ENCODE results near the gene ABCA4.

ABCA4 gene

GRCh38 chr1:94069919-94070285, 51.0 kb downstream of the ABCA4 start:
- ATAC-seq: no peak
- TF ChIP-seq POU6F1 (CRISPR knock-in tag; IDR thresholded peaks at IDR 0.05; ENCODE audit: borderline replicate concordance, low read depth) (no peak), ZNF565 (CRISPR knock-in tag; conservative IDR thresholded peaks at IDR 0.05; ENCODE audit: low read depth) (no peak), ZNF8 (CRISPR knock-in tag; IDR thresholded peaks at IDR 0.05) (no peak), TCF4 (CRISPR knock-in tag; IDR thresholded peaks at IDR 0.05; ENCODE audit: borderline replicate concordance) (no peak), ISL1 (CRISPR knock-in tag; IDR thresholded peaks at IDR 0.05) (no peak), GLIS3 (CRISPR knock-in tag; IDR thresholded peaks at IDR 0.05) (no peak), SNAI2 (CRISPR knock-in tag; IDR thresholded peaks at IDR 0.05) (no peak), ZC3H10 (CRISPR knock-in tag; IDR thresholded peaks at IDR 0.05) (no peak), RARB (CRISPR knock-in tag; IDR thresholded peaks at IDR 0.05) (no peak), BACH2 (CRISPR knock-in tag; IDR thresholded peaks at IDR 0.05; ENCODE audit: borderline replicate concordance) (no peak), PPARA (CRISPR knock-in tag; IDR thresholded peaks at IDR 0.05; ENCODE audit: borderline replicate concordance) (no peak), PATZ1 (CRISPR knock-in tag; IDR thresholded peaks at IDR 0.05; ENCODE audit: borderline replicate concordance) (no peak), CREB5 (CRISPR knock-in tag; IDR thresholded peaks at IDR 0.05; ENCODE audit: low read depth) (no peak), ZNF70 (CRISPR knock-in tag; IDR thresholded peaks at IDR 0.05) (no peak), CSRNP3 (CRISPR knock-in tag; IDR thresholded peaks at IDR 0.05) (no peak), TSHZ2 (CRISPR knock-in tag; IDR thresholded peaks at IDR 0.05) (no peak), ARNTL (CRISPR knock-in tag; IDR thresholded peaks at IDR 0.05; ENCODE audit: borderline replicate concordance, low read depth) (no peak), TOX (CRISPR knock-in tag; IDR thresholded peaks at IDR 0.05; ENCODE audit: borderline replicate concordance) (no peak), OSR1 (CRISPR knock-in tag; IDR thresholded peaks at IDR 0.05) (no peak)

GRCh38 chr1:94068999-94069918, 51.7 kb downstream of the ABCA4 start:
- TF ChIP-seq ZNF8 (CRISPR knock-in tag; IDR thresholded peaks at IDR 0.05) (no peak), ARNTL (CRISPR knock-in tag; IDR thresholded peaks at IDR 0.05; ENCODE audit: borderline replicate concordance, low read depth) (no peak), ZFP30 (CRISPR knock-in tag; IDR thresholded peaks at IDR 0.05) (no peak), ZNF565 (CRISPR knock-in tag; conservative IDR thresholded peaks at IDR 0.05; ENCODE audit: low read depth) (no peak), PATZ1 (CRISPR knock-in tag; IDR thresholded peaks at IDR 0.05; ENCODE audit: borderline replicate concordance) (no peak), RARB (CRISPR knock-in tag; IDR thresholded peaks at IDR 0.05) (no peak), SNAI2 (CRISPR knock-in tag; IDR thresholded peaks at IDR 0.05) (no peak)
- no peak for ATAC-seq

Measured in SK-N-SH treated with all-trans-retinoic acid at 6 μM for 48 hours (cell line).